SK-N-MC (cell line): ENCODE data around the gene NSFL1C.

Source experiments
- EZH2 ChIP-seq: fragments of 200-600 bp; sonication (generic); IDR thresholded peaks from one replicate; pipeline ENCODE4 v1.6.1; 2017; ENCODE audit warnings: antibody characterized with exemption
- POLR2AphosphoS5 ChIP-seq: IDR thresholded peaks from 2 replicates; pipeline ENCODE4 v1.6.1; 2012; ENCODE audit warnings: mild to moderate bottlenecking, low read depth, low read length, borderline replicate concordance

GRCh38 chr20:1401451-1401907 lies 65.2 kb downstream of the NSFL1C start:
- TF ChIP-seq EZH2 (no peak), POLR2AphosphoS5 (no peak)
